Mammary epithelial cell (primary cell): ENCODE results near the gene SLC25A24.
"Not testable (repeated sequence)": the region's sequence is repeated elsewhere in the genome, so short reads cannot be mapped to it uniquely, and the experiment has no call there.

Source experiments
- CTCF ChIP-seq, 2 donors: IDR thresholded peaks in 1 of 2; conservative IDR thresholded peaks in 1 of 2; 2 replicates each; pipeline ENCODE4 v1.5.1; 2011 to 2012; ENCODE audit warnings: inconsistent platforms in 2 of 2, low read length in 2 of 2, mild to moderate bottlenecking in 2 of 2, control low read depth in 1 of 2, low read depth in 1 of 2; ENCODE audit not compliant: insufficient read depth in 1 of 2; ENCODE audit errors: extremely low read depth in 1 of 2
- EZH2 ChIP-seq: IDR thresholded peaks from 2 replicates; pipeline ENCODE4 v1.6.1; 2012; ENCODE audit warnings: low read length, inconsistent platforms, borderline replicate concordance

- not testable (repeated sequence) for TF ChIP-seq CTCF (conservative IDR thresholded peaks at IDR 0.05 in 1 of 2, IDR thresholded peaks at IDR 0.05 in 1 of 2; ENCODE audit: extremely low read depth in 1 of 2, insufficient read depth in 1 of 2, low read depth in 1 of 2, low read length in 2 of 2); EZH2
Observed at GRCh38 chr1:108239426-108239825, 39.3 kb upstream of the SLC25A24 start.
